Measurements from ENCODE around the gene SDR39U1. TPM values are rescaled to one million over a fixed set of nuclear protein-coding genes. Genes with fewer than 3 reads are reported as not detected.
"Not testable (repeated sequence)": the region's sequence is repeated elsewhere in the genome, so short reads cannot be mapped to it uniquely, and the experiment has no call there.

Gene SDR39U1
- total and polyA plus RNA-seq, 10 of the 15 experiments (the other 5 are each of a cell fraction or from before 2014, with no cell fraction given), result 14.0 to 89.3 (median 42.2) TPM

DNA sequence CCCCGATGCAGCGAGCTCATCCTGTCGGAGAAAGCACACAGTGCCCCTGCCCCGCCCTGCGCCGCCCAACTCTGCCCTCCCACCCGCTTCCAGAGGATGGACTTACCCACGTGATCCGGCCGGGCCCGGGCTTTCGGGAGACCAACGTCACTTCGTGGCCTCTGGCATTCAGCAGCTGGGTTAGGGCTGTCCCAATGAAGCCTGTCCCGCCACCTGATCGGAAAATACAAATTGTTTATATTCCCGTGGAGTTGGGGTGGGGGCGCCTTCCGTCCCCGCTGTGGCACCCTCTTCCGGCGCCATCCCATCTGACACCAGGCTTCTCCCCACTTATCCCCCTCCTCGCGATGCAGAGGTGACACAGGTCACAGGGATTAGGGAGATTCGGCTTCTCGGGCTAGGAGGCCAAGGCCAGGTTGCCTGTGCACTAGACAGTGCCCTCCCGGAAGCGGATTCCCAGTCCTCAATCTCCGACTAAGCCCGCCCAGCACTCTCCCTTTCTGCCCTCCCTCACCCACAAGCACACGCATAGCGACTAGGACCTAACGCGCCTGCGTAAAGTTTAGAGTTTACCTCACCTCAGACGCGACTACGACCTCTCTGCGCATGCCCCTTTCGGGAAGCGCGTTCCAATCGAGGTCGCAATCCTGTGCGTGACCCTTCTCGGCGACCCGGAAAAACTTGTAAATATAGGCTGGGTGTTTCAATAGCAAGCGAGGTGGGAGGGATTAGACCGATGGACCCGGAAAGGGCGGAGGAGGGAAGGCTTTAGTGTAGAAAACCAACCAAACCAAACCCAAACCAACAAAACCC lies at the start of gene SDR39U1 (continued):
- TF ChIP-seq BHLHE40 (IDR thresholded peaks at IDR 0.05; ENCODE audit: borderline replicate concordance in 1 of 2, low read depth in 2 of 2, low read length in 1 of 2) (peak; percentile 52 to 72), RFX5 (IDR thresholded peaks at IDR 0.05; ENCODE audit: low read depth, low read length) (0 out of 2 replicates have a peak, but pooled peaks have one; percentile 21), CHD2 (IDR thresholded peaks at IDR 0.05; ENCODE audit: borderline replicate concordance, low read depth, low read length) (peak; percentile 82; the same call in 1 of the 2 replicates), HDAC6 (IDR thresholded peaks at IDR 0.05; ENCODE audit: unreplicated experiment) (no peak), NFIC (IDR thresholded peaks at IDR 0.05; ENCODE audit: low read depth, low read length) (peak; percentile 18; the same call in 1 of the 2 replicates), IKZF1 (conservative IDR thresholded peaks at IDR 0.05) (peak; percentile 85), SIN3A (IDR thresholded peaks at IDR 0.05; ENCODE audit: low read depth, low read length) (no peak), CBFB (IDR thresholded peaks at IDR 0.05; ENCODE audit: low read depth) (0 out of 2 replicates have a peak, but pooled peaks have one; percentile 21), GATAD2B (conservative IDR thresholded peaks at IDR 0.05; ENCODE audit: low read depth) (no peak), NRF1 (conservative IDR thresholded peaks at IDR 0.05; ENCODE audit: low read depth, low read length) (peak; percentile 92), WRNIP1 (IDR thresholded peaks at IDR 0.05; ENCODE audit: borderline replicate concordance, low read depth, low read length) (0 out of 2 replicates have a peak, but pooled peaks have one; percentile 41), TBL1XR1 (IDR thresholded peaks at IDR 0.05; ENCODE audit: low read depth, low read length) (peak; percentile 89), SP1 (IDR thresholded peaks at IDR 0.05; ENCODE audit: low read depth, low read length) (peak; percentile 9), CREB1 (IDR thresholded peaks at IDR 0.05; ENCODE audit: low read depth) (peak; percentile 83), MTA3 (IDR thresholded peaks at IDR 0.05; ENCODE audit: borderline replicate concordance, low read length) (no peak; the same call in 1 of the 2 replicates)
- TF ChIP-seq, protein P1, sequence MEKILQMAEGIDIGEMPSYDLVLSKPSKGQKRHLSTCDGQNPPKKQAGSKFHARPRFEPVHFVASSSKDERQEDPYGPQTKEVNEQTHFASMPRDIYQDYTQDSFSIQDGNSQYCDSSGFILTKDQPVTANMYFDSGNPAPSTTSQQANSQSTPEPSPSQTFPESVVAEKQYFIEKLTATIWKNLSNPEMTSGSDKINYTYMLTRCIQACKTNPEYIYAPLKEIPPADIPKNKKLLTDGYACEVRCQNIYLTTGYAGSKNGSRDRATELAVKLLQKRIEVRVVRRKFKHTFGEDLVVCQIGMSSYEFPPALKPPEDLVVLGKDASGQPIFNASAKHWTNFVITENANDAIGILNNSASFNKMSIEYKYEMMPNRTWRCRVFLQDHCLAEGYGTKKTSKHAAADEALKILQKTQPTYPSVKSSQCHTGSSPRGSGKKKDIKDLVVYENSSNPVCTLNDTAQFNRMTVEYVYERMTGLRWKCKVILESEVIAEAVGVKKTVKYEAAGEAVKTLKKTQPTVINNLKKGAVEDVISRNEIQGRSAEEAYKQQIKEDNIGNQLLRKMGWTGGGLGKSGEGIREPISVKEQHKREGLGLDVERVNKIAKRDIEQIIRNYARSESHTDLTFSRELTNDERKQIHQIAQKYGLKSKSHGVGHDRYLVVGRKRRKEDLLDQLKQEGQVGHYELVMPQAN (conservative IDR thresholded peaks at IDR 0.05), result 0 out of 2 replicates have a peak, but pooled peaks have one; percentile 44
- TF ChIP-seq, protein P2, sequence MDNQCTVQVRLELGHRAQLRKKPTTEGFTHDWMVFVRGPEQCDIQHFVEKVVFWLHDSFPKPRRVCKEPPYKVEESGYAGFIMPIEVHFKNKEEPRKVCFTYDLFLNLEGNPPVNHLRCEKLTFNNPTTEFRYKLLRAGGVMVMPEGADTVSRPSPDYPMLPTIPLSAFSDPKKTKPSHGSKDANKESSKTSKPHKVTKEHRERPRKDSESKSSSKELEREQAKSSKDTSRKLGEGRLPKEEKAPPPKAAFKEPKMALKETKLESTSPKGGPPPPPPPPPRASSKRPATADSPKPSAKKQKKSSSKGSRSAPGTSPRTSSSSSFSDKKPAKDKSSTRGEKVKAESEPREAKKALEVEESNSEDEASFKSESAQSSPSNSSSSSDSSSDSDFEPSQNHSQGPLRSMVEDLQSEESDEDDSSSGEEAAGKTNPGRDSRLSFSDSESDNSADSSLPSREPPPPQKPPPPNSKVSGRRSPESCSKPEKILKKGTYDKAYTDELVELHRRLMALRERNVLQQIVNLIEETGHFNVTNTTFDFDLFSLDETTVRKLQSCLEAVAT (IDR thresholded peaks at IDR 0.05), result peak; percentile 96

DNA sequence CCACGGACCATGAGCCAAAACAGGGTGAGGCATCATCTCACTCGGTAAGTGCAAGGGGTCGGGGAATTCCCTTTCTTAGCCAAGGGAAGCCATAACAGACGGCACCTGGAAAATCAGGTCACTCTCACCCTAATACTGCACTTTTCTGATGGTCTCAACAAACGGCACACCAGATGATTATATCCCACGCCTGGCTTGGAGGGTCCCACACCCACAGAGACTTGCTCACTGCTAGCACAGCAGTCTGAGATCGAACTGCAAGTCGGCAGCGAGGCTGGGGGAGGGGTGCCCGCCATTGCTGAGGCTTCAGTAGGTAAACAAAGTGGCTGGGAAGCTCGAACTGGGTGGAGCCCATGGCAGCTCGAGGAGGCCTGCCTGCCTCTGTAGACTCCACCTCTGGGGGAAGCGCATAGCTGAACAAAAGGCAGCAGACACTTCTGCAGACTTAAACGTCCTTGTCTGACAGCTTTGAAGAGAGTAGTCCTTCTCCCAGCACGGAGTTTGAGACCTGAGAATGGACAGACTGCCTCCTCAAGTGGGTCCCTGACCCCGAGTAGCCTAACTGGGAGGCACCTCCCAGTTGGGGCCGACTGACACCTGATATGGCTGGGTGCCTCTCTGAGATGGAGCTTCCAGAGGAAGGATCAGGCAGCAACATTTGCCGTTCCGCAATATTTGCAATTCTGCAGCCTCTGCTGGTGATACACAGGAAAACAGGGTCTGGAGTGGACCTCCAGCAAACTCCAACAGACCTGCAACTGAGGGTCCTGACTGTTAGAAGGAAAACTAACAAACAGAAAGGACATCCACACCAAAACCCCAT lies 49.2 kb upstream of the SDR39U1 start:
- DNase-seq (ENCODE audit: low read depth, low spot score); H3K36me3 ChIP-seq (ENCODE audit: control insufficient read depth in 2 of 2, insufficient read depth in 2 of 2, low read length in 1 of 2); H3K9ac ChIP-seq (ENCODE audit: control insufficient read depth, insufficient read depth, low read length); RAD21 ChIA-PET (ENCODE audit: unreplicated experiment); in situ Hi-C loops (cut with MboI); H3K4me2 ChIP-seq (ENCODE audit: control insufficient read depth, insufficient read depth); H2AFZ ChIP-seq (ENCODE audit: control insufficient read depth, low read depth, low read length); intact Hi-C loops (cut with micrococcal nuclease; ENCODE audit: unreplicated experiment); H4K20me1 ChIP-seq (ENCODE audit: control insufficient read depth, insufficient read depth); BruUV-seq (replicated peaks); POLR2A ChIA-PET; H3K4me1 ChIP-seq (ENCODE audit: control insufficient read depth, insufficient read depth, low read length); H3K27me3 ChIP-seq (replicated peaks in 1 of 2; ENCODE audit: control insufficient read depth in 2 of 2, insufficient read depth in 2 of 2, low read length in 1 of 2); SMC1A ChIA-PET (ENCODE audit: uncharacterized antibody, unreplicated experiment); FAIRE-seq; H3K4me3 ChIP-seq; H3K79me2 ChIP-seq (ENCODE audit: control insufficient read depth, insufficient read depth, low read length); ATAC-seq; H3K27ac ChIP-seq (ENCODE audit: control insufficient read depth, insufficient read depth); H3K9me3 ChIP-seq (replicated peaks; ENCODE audit: control insufficient read depth, insufficient read depth, low read length): not testable (repeated sequence)
- CTCF ChIA-PET, result interaction anchor here (1.1 kb wide), 1 partner anchor 10 kb away, joined by 5 read pairs; no protein-coding TSS in a partner anchor
- WGBS (ENCODE audit: insufficient coverage, insufficient replicate concordance, low lambda C conversion rate, missing lambda C conversion rate), result 37% methylated on average over 19 of the region's 19 CpGs
